GM18511 (cell line): ENCODE data around the gene POLR1A.

Experiments
- ATAC-seq: cut with Tn5 transposase; IDR thresholded peaks from one replicate; pipeline ENCODE4 v1.9.1; 2021; ENCODE audit warnings: mild to moderate bottlenecking, moderate library complexity; ENCODE audit not compliant: unreplicated experiment

The POLR1A gene

DNA sequence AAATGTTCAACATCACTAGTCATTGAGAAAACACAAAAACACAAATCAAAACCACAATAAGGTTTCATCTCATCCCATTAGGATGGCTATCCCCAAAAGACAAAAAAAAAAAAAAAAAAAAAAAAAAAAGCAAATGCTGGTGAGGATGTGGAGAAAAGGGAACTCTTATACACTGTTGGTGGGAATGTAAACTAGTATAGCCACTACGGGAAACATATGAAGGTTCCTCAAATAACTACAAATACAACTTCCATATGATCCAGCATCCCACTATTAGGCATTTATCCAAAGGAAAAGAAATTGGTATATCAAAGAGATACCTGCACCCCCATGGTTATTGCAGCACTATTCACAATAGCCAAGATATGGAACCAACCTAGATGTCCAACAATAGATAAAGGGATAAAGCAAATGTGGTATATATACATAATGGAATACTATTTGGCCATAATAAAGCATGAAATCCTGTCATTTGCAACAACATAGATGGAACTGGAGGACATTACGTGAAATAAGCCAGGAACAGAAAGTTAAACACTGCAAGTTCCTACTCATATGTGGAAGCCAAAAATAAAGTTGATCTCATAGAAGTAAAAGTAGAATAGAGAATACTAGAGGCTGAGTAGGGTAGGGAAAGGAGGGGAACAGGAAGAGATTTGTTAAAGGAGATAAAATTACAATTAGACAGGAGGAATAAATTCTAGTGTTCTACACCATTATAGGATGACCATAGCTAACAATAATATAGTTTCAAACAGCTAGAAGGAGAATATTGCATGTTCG, 8.4 kb downstream of the POLR1A start:
- no peak for ATAC-seq

DNA sequence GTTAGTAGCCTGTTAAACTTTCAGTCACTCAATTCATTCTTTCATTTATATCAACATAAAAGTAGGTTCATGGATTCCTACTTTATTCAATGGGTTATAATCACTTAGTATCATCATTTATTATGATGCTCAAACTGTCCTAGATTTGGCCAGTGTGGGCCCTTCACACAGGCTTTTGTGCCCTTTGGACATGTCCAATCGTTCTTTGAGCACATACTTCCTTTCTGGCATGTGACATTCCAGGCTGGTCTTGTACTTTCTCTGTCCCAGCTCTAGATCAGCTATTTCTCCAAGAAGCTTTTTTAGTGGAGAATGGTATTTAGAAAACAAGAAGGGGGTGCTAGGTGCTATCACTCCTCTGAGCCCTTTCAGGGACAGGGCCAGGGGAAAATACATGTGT, 11.5 kb downstream of the POLR1A start:
- ATAC-seq = no peak

DNA sequence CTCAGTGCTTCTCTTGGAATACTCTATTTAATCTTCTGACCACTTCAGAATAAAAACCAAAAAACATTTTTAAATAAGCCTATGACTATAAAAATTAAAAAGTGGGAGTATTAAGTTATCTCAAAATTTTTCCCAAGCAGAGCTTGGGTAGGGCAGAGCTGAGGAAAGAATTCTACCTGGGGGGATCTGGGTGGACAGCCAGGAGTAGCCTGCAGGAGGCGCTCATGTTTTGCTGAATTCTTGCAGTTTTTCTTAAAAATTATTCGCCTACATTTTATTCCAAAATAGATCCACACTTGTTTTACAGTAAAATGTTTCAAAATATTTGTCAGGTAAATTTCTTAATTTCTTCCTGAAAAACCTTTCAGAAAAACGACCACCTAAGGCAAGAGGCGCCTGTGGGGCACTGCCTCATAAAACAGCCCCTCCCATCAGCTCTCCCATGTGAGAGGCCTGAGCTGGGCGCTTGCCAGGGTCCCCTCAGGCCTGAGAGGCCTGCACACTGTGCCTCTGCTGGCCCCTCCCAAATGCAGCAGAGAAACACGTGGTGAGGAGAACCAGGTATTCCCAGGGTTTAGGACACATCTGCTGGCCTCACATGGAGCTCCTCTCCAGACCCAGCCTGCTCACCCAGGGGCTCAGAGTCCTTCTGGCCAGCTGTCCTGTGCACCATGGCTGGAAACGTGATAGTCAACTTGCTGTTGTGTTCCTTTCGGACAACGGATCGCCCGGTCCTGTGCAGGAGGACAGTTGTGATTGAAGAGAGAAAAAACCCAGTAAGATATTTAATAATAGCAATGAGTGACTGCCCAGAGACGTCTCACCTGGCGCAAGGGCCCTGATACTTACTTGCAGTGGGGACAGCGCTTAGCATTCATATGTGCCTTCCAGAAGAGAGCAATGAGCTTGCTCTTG, 17.5 kb downstream of the POLR1A start:
- ATAC-seq = no peak

DNA sequence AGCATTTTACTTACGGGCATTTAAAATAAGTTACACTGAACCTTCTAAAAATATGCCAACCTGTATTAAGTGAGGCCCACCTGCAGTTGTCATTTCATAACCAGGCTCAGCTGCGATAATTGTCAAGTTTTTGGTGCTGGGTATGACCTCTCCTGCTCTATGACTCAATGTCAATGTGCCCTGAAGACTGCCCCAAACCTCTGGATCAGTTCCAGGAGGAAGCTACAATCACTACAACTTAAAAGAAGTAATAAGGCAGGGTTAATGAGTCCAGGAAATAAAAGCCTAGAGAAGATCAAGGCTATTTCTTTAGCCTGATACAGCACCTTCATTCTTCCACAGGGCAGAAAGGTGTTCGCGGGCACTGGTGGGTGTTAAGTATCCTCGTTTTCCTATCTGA, 22.9 kb downstream of the POLR1A start:
- no peak for ATAC-seq

DNA sequence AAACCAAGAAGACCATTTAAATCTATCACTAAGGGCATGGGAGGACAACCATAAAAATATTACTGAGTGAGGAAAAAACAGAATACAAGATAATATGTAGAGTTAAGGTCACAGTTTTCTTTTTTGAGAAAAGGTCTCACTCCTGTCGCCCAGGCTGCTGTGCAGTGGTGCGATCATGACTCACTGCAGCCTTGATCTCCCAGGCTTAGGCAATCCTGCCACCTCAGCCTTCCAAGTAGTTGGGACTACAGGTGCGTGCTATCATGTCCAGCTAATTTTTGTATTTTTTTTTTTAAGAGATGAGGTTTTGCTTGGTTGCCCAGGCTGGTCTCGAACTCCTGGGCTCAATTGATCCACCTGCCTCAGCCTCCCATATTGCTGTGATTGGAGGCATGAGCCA, 24.0 kb downstream of the POLR1A start:
- no peak for ATAC-seq

DNA sequence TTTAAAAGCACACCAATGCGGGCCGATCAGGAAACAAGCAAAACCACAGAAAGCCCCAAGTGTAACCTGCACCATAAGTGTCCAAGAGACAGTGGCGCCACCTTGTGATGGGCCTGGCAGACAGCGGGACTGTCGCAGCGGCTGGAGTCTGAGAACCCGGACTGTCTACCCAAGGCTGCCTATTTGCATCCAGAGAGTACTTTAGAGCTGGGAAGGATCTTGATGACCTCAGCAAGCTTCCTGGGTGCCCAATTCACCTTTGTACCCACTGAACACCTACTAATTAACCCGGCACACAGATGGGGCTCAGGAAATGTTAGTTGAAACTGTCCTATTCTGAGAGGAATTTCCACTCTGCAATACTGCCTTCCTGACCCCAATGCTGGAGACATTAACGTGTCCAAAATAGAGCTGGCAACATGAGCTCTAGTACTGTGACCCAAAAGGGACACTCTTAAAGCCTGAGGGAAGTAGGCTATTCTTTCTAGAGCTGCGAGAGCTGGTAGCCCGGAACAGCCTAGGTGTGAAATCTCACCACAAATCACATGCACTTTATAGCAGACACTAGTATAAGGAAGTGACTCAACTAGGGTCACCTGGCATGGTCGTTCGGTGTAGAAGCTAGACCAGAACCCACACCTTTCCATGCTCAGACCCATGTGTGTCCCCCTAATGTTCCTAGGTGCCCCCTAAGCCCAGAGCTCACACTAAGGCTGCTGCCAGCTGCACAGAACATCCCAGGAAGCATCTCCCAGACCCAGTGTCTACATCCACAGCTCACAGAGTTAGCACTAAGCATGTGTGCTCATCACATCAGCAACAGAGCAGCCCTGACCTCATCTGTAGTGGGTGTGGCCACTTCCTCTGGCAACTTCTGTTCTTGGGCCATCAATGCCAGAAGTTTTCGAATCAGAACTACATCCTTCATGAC, 25.4 kb downstream of the POLR1A start:
- peak; percentile 91 for ATAC-seq

DNA sequence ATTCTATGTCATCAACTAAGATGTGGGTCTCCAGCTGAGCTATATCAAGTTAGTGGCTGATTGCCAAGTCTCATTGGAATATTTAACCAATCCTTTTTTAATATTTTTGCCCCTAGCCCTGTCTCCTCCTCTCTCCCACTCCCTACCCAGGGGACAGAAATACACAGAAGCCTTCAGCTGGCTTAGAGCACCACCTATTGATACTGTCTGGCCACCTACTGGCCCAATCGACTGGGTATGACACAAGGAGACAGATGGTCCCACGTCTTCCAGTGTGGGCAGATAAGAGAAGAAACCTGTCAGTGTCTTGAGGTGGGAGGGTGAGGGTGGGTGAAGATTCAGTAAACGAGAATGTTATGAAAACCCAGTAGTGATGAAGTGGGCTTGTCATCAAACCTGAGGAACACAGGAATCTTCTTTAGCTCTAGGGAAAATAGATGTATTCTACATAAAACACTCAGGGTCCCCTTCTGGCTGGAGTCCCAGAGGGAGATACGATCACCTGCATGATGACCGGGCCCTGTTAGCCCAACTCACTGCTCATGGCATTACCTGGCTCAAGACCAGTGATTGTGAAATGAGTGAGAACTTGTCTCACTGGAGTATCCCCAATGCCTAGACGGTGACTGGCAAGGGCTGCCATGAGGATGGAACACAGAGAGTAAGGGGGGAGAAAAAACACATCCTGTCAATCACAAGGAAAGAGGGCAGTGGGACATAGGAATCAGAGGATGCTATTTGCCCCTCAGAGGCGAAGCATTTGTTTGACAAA, 26.7 kb downstream of the POLR1A start:
- no peak for ATAC-seq

DNA sequence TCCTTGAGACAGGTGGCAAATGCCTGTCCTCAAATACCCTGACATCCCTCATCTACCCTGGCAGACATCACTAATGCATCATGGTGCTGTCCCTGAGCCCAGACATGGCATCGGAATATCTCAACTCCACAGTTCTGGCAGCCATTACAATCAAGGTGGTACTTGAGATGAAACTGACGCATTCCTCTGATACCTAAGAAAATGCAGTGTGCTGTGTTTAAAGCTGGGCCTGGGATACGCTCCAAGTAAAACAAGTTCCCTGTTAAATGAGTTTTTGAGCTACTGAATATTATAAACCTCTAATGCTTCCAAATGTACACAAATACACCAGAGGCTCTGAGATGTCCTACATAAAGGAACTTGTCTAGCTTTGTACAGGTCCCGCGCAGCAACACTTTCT, 29.8 kb downstream of the POLR1A start:
- no peak for ATAC-seq

DNA sequence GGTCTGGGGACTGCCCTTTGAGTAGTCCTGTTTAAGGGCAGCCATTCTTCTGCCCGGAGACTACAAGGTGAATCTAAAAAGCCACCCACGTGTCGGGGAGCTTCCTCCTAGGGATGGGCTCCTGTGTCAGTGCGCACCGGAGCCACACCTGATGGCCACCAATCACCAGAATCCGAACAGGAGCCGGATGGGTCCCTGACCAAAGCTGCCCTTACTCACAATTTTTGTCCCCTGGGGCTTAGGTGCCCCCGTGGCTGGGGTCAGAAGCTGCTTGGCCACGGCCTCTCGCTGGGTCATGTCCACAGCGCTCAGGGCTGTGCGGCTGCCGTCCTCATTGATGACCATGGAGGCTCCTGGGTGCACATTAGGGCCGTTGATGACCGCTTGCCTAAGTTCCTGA, 30.9 kb downstream of the POLR1A start:
- no peak for ATAC-seq

DNA sequence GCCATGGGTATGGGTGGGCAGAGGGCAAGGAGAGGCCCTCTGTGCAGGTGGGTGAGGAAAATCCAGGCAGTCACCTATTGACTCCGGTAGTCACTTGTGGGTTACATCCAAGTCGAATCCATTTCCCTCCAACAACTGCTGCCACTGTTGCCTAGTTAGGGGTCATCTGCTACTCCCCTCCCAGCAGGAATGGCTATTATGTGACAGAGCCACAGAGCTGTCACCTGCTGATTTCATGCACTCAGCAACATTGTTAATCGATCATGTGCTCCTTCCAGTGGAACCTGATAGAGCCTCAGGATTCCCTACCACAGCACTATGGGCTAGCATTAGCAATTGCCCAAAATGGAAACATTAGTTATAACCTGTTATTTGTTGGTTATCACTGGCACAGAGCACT, 31.4 kb downstream of the POLR1A start:
- ATAC-seq = no peak

DNA sequence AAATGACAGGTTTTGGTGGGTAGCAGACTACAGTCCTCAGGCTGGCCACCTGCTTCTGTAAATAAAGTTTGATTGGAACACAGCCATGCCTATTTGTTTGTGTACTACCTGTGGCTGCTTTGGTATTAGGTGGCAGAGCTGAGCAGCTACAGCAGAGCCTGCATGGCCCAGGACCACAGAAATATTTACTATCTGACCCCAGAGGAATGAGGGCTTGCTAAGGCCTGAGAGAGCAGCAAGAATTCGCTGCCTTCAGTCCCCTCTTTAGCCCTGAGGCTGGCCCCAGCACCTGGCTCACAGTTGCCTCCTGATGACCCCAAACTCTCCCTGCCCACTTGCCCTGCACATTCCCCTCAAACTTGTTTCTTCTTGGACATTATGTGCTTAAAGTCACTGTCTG, 32.5 kb downstream of the POLR1A start:
- ATAC-seq = no peak

DNA sequence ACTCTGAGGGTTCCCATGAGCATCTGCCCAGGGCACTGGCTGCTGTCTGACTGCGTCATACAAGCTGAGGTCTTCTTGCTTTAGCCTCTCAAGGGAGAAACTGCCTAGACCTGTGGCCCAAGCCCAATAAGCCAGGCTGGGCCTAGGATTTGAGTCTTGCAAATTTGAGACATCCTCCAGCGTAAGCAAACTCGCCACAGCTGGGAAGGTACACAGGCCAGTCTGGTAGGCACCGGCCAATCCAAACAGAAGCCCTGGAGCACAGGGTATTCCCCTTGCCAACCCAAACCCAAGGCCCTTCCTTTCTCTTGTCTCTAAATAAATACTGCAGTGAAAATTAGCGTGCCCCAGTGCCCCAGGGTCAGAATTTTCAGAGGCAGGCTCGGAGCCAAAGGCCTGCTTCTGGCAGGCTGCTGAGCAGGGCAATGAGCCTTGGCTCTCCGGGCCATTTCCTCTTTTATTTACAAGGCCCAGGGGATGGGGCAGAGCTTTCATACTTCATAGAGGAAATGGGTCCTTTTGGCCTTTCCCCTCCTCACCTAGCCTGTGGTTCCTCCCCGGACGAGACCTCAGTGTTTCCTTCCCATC, 33.3 kb downstream of the POLR1A start:
- peak; percentile 87 for ATAC-seq

DNA sequence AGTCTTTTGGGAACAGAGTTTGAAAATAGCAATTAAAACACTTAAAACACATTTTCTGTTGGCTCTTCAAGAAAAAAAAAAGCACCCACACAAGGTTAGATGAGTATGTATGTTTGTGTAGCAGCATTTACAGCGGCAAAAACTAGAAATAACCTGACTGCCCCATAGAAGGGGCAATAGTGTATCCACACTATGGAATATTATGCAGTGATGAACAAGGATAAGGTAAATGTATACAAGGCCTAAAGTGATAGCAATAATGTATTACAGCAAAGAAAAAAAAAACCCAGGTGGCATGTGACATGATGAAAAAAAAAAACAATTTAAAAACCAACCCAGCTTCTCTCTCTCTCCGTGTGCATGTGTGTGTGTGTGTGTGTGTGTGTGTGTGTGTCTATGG, 34.8 kb downstream of the POLR1A start:
- ATAC-seq = no peak

DNA sequence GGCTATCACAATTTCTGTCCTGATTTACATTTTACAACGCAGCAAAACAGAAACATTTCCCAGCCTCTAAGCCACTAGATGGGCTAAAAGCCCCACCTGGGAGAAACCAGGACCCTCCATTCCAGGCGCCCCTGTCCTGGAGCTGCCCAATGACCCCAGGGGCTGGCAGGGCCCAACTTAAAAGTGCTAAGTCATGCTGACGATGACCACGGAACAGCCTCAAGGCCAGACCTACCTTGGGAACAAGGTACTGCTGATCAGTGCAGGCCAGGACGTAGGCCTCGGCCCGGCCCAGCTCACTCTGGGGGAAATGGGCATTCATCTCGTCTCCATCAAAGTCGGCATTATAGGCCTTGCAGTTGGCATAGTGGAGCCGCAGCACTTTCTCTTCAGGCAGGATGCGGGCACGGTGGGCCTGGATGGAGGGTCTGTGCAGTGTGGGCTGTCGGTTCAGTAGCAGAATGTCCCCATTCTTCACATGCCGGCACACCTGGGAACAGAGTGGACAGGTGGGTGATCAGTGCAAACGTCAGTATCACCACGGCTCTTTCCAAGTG, 35.8 kb downstream of the POLR1A start:
- ATAC-seq = no peak

DNA sequence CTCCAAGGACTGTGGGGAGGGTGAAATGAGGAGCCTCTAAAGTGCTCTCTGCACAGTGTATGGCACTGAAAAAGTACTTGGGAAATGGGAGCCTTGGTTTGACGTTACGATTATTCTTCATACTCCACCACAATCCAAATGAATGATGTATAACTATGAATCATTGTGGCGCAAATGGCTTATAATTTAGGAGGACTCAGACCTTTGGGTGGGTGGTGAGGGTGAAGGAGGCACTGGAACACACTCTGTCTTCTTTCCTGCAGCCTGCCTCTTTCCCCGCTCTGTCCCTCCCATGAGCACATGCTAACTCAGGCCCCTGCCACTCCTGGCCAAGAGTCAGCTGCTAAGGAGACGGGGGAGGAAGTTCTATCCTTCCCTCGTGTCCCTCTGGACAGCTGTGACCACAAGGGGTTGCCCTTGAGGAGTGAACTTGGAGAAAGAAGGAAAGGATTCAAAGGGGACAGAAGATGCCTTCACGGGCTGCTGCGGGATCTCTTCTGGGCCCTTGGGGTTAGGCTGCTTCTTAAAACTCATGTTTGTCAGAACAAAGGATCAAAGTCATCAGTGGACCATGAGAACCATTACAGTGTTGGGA, 36.5 kb downstream of the POLR1A start:
- no peak for ATAC-seq

DNA sequence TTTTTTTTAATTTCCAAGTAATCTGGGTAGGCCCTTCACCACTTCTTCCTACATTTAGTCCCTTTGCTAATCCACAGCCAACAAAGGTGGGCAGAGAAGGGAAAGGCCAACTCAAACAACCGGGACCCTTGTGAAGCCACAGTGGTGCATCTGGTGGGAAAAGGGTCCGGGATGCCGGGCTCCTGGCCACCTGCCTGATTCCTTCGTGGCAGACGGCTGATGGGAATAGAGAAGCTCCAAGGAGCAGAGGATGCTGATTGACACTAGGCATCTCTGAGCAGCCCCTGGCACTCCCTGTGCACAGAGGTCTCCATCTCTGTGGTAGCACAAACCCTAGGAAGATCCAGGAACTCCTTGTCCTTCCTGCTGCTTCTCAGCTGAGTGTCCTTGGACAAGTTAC, 37.0 kb downstream of the POLR1A start:
- ATAC-seq = no peak

DNA sequence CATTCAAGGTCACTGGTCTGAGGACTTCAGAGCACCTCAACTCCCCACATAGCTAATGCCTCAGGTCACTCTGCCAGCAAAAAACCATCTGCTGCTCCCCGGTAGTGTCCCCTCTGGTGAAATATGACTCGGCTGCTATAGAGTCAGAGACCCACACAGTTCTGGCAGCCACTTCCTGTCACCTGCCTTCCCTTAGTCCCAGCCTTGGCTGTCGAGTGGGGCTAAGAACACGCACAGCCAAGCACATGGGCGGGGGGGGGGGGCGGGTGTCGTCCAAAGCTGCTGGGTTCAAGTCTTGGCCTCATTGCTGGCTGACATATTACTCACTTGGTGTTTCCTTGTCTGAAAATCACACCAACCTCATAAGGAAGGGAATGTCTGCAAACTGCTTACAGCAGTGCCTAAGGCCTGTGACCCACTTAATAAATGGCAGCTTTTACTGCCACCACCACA, 37.5 kb downstream of the POLR1A start:
- ATAC-seq = no peak

DNA sequence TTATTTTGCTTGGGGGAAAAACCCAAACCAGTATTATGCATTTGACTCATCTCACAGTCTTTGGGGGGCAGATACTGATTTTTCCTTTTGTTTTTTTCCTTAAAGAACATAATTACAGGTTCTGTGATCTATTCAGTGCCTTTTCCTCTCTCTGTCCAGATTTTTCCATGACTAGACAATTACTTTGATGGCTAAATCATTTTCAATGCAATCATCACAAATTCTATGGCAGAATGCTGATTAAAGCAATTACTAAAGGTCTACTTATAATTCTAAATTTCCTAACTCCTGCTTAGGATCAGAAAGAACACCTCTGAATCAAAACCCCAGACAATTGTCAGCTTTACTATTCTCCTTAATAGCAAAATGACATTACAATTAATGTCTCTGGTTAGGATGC, 38.8 kb downstream of the POLR1A start:
- ATAC-seq = no peak

DNA sequence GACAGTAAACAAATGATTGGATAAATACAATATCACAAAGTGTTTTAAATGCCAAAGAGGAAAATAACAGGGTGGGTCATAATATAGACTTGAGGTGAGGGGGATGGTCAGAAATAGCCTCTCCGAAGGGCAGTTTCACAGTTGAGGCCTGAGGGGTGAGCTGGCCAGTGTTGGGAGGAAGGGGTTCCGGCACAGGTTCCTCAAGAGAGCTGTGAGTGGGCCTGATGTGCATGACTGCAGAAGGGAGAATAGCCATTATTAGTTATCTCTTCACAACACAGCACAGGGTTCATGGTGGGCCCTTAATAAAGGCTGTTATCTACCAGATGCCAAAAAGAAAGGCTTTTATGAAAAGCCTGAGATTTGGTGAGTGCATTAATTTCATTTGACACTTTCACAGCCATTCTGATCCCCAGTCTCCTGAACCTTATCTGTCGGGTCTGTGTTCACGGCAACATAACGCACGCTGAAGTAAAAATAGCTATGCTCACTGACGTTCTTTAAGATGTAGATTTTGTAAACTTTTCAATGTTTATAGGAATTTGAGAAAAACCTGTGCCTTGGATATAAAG, 39.6 kb downstream of the POLR1A start:
- no peak for ATAC-seq
